CD14-positive monocyte (primary cell): ENCODE results near the gene EYS. TPM values are rescaled to one million over a fixed set of nuclear protein-coding genes. Genes with fewer than 3 reads are reported as not detected.

Source experiments
- DNase-seq, 3 donors: peaks; one replicate each; pipeline ENCODE4 v3.0.0-alpha.2; 2011 to 2022
- H2AFZ ChIP-seq: 2 replicates; pipeline ENCODE4 v1.6.0; 2012; ENCODE audit warnings: mild to moderate bottlenecking, low read depth, low read length, inconsistent platforms; ENCODE audit not compliant: insufficient read depth, poor library complexity, severe bottlenecking
- H3K27ac ChIP-seq, 2 donors: 1 replicate in 1 of 2; 2 replicates in 1 of 2; pipeline ENCODE4 v1.5.1; 2012 to 2013; ENCODE audit warnings: low read length in 2 of 2, control low read depth in 1 of 2, inconsistent platforms in 1 of 2, low read depth in 1 of 2, mild to moderate bottlenecking in 1 of 2
- H3K27me3 ChIP-seq, 2 donors: one replicate each; pipeline versions ENCODE4 v1.6.0 to v1.6.1; 2011 to 2013; ENCODE audit warnings: low read length in 2 of 2; ENCODE audit not compliant: control insufficient read depth in 2 of 2, insufficient read depth in 2 of 2
- H3K36me3 ChIP-seq, 2 donors: replicated peaks in 1 of 2; 1 replicate in 1 of 2; 2 replicates in 1 of 2; pipeline versions ENCODE4 v1.5.1 to v1.6.1; 2012 to 2013; ENCODE audit warnings: low read length in 2 of 2, control low read depth in 1 of 2, inconsistent platforms in 1 of 2, mild to moderate bottlenecking in 1 of 2; ENCODE audit not compliant: insufficient read depth in 2 of 2, control insufficient read depth in 1 of 2
- H3K4me1 ChIP-seq, 2 donors: 1 replicate in 1 of 2; 2 replicates in 1 of 2; pipeline versions ENCODE4 v1.5.1 to v1.6.1; 2012 to 2013; ENCODE audit warnings: low read length in 2 of 2, control low read depth in 1 of 2, inconsistent platforms in 1 of 2, mild to moderate bottlenecking in 1 of 2, moderate library complexity in 1 of 2; ENCODE audit not compliant: insufficient read depth in 2 of 2, control insufficient read depth in 1 of 2
- H3K4me2 ChIP-seq: replicated peaks from 2 replicates; pipeline ENCODE3; 2012; ENCODE audit warnings: low read length, moderate library complexity, mild to moderate bottlenecking; ENCODE audit not compliant: poor library complexity, severe bottlenecking; ENCODE audit errors: extremely low read depth
- H3K4me3 ChIP-seq, 3 experiments: fragments of 200-600 bp in 1 of 3; sonication (generic) in 1 of 3; replicated peaks in 1 of 3; 1 replicate in 2 of 3; 2 replicates in 1 of 3; pipeline ENCODE4 v1.5.1; 2011 to 2013; ENCODE audit warnings: low read length in 3 of 3, mild to moderate bottlenecking in 3 of 3, control low read depth in 2 of 3, low read depth in 2 of 3, inconsistent platforms in 1 of 3, moderate library complexity in 1 of 3
- H3K79me2 ChIP-seq: 2 replicates; pipeline ENCODE4 v1.6.0; 2012; ENCODE audit warnings: mild to moderate bottlenecking, control low read depth, inconsistent platforms, low read length, moderate library complexity; ENCODE audit not compliant: insufficient read depth
- H3K9ac ChIP-seq: 2 replicates; pipeline ENCODE4 v1.6.0; 2017; ENCODE audit warnings: low read length, mild to moderate bottlenecking; ENCODE audit not compliant: insufficient read depth, poor library complexity, severe bottlenecking
- H3K9me3 ChIP-seq, 2 donors: replicated peaks in 1 of 2; 1 replicate in 1 of 2; 2 replicates in 1 of 2; pipeline versions ENCODE4 v1.5.1 to v1.6.1; 2012 to 2013; ENCODE audit warnings: low read length in 2 of 2, control low read depth in 1 of 2; ENCODE audit not compliant: control insufficient read depth in 1 of 2, insufficient read depth in 1 of 2
- H4K20me1 ChIP-seq: 2 replicates; pipeline ENCODE4 v1.6.0; 2012; ENCODE audit warnings: mild to moderate bottlenecking, low read length, control low read depth, moderate library complexity; ENCODE audit not compliant: insufficient read depth
- H3K27ac Mint-ChIP-seq, 7 donors: one replicate each; pipeline ENCODE4 v1.8.0; 2020; ENCODE audit warnings: mild to moderate bottlenecking in 7 of 7, mixed read lengths in 7 of 7, moderate library complexity in 6 of 7, inconsistent platforms in 2 of 7
- H3K27me3 Mint-ChIP-seq, 3 donors: one replicate each; pipeline ENCODE4 v1.8.0; 2021 to 2022; ENCODE audit warnings: low read depth in 3 of 3, mild to moderate bottlenecking in 3 of 3, mixed read lengths in 3 of 3, moderate library complexity in 3 of 3, inconsistent platforms in 1 of 3
- H3K36me3 Mint-ChIP-seq, 2 donors: one replicate each; pipeline ENCODE4 v1.8.0; 2020; ENCODE audit warnings: mixed read lengths in 2 of 2, inconsistent platforms in 1 of 2, mild to moderate bottlenecking in 1 of 2
- H3K4me1 Mint-ChIP-seq: one replicate; pipeline ENCODE4 v1.8.0; 2020; ENCODE audit warnings: mild to moderate bottlenecking, mixed read lengths
- H3K4me3 Mint-ChIP-seq, 2 donors: one replicate each; pipeline ENCODE4 v1.8.0; 2020; ENCODE audit warnings: mild to moderate bottlenecking in 2 of 2, mixed read lengths in 2 of 2, moderate library complexity in 1 of 2
- H3K9me3 Mint-ChIP-seq, 7 donors: one replicate each; pipeline ENCODE4 v1.8.0; 2020 to 2022; ENCODE audit warnings: mixed read lengths in 7 of 7, mild to moderate bottlenecking in 6 of 7, moderate library complexity in 6 of 7, inconsistent platforms in 2 of 7
- CTCF ChIP-seq: fragments of 200-600 bp; IDR thresholded peaks from one replicate; pipeline ENCODE4 v1.8.0; 2022; ENCODE audit warnings: antibody characterized with exemption, mild to moderate bottlenecking
- WGBS: methylation state at CpG from one replicate; pipeline ENCODE4 v1.1.5; 2013; ENCODE audit warnings: missing lambda C conversion rate; ENCODE audit not compliant: insufficient coverage; 5-methylcytosine and 5-hydroxymethylcytosine counted together
- intact Hi-C, 2 donors: fragments of 100-400 bp; cut with micrococcal nuclease; formaldehyde crosslinking; loops; one replicate each; pipeline versions ENCODE4 v1.15.0 to v1.15.1; 2023
- polyA plus RNA-seq, 3 donors: library from polyadenylated mRNA; depleted of rRNA in 1 of 3; unstranded in 2 of 3; stranded (reverse) in 1 of 3; fragments of 300-500 nt in 2 of 3; fragments of >200 nt in 1 of 3; fragmentation: Illumina TruSeq in 2 of 3; gene quantifications; 1 replicate in 2 of 3; 2 replicates in 1 of 3; pipeline ENCODE4 v1.2.3, GENCODE V29; 2012 to 2021

Gene EYS
- polyA plus RNA-seq, 3 donors, result 0.01 to 0.03 TPM; not detected in 1

- intact Hi-C loops, result no loop called here
- H3K4me2 ChIP-seq, result no peak overlapping the region
- H3K4me3 ChIP-seq, result no peak overlapping the region
- no peak for TF ChIP-seq CTCF
- no peak overlapping the region for H3K4me3 Mint-ChIP-seq
- no peak overlapping the region for H3K27ac Mint-ChIP-seq
- H3K9me3 Mint-ChIP-seq, result peaks cover 0 to 14% (median 0%) of the 10 kb centered on the region in 7 donors
- no peaks in the 10 kb centered on the region for H3K27me3 ChIP-seq
- peaks cover 0 to 7% of the 10 kb centered on the region in 2 donors for H3K9me3 ChIP-seq
- peaks cover 0 to 2% (median 0%) of the 10 kb centered on the region in 3 donors for H3K27me3 Mint-ChIP-seq
- no peaks in the 10 kb centered on the region for H3K36me3 ChIP-seq
- H3K27ac ChIP-seq, result no peak overlapping the region
- H3K36me3 Mint-ChIP-seq, result no peaks in the 10 kb centered on the region
- WGBS, result no CpG with 5 or more reads among the region's 1 CpG
- DNase-seq, result no peak
- no peaks in the 10 kb centered on the region for H3K4me1 Mint-ChIP-seq
- no peaks in the 10 kb centered on the region for H3K4me1 ChIP-seq
- H2AFZ ChIP-seq, result no peak overlapping the region
- H3K9ac ChIP-seq, result no peak overlapping the region
- no peaks in the 10 kb centered on the region for H3K79me2 ChIP-seq
- H4K20me1 ChIP-seq, result no peaks in the 10 kb centered on the region
Measured at GRCh38 chr6:64281167-64281566, 1425.9 kb downstream of the EYS start.

- no peak overlapping the region for H2AFZ ChIP-seq
- WGBS, result no CpG with 5 or more reads among the region's 1 CpG
- no peak overlapping the region for H3K27ac ChIP-seq
- no peak for DNase-seq
- H3K9me3 Mint-ChIP-seq, result peaks cover 0 to 14% (median 0%) of the 10 kb centered on the region in 7 donors
- TF ChIP-seq CTCF, result no peak
- no peaks in the 10 kb centered on the region for H3K36me3 ChIP-seq
- H3K36me3 Mint-ChIP-seq, result no peaks in the 10 kb centered on the region
- no peak overlapping the region for H3K9ac ChIP-seq
- no peak overlapping the region for H3K4me3 Mint-ChIP-seq
- H3K27ac Mint-ChIP-seq, result no peak overlapping the region
- H3K27me3 Mint-ChIP-seq, result peaks cover 0 to 2% (median 0%) of the 10 kb centered on the region in 3 donors
- no peaks in the 10 kb centered on the region for H3K4me1 ChIP-seq
- no peaks in the 10 kb centered on the region for H3K27me3 ChIP-seq
- peaks cover 0 to 10% of the 10 kb centered on the region in 2 donors for H3K9me3 ChIP-seq
- intact Hi-C loops, result no loop called here
- no peaks in the 10 kb centered on the region for H3K79me2 ChIP-seq
- no peak overlapping the region for H3K4me3 ChIP-seq
- H4K20me1 ChIP-seq, result no peaks in the 10 kb centered on the region
- H3K4me2 ChIP-seq, result no peak overlapping the region
- no peaks in the 10 kb centered on the region for H3K4me1 Mint-ChIP-seq
Measured at GRCh38 chr6:64280569-64280968, 1426.5 kb downstream of the EYS start.
